Renal pelvis (tissue), 4 donors: Measurements from ENCODE around the gene MSI2. TPM values are rescaled to one million over a fixed set of nuclear protein-coding genes. Genes with fewer than 3 reads are reported as not detected.

Experiments
- DNase-seq: peaks from one replicate; pipeline ENCODE4 v3.0.0-alpha.2; 2013
- polyA plus RNA-seq, 3 donors: library from polyadenylated mRNA; unstranded; fragments of 120-200 nt; gene quantifications; one replicate each; pipeline ENCODE4 v1.2.1, GENCODE V29; 2013; ENCODE audit not compliant: insufficient read length in 3 of 3

The MSI2 gene
- polyA plus RNA-seq, 3 donors, result 79.4 to 105 (median 95.5) TPM

- DNase-seq, result peak; percentile 68
Observed at GRCh38 chr17:57455063-57455914, 199.0 kb downstream of the MSI2 start.

GRCh38 chr17:57456622-57457021, 200.3 kb downstream of the MSI2 start:
- no peak for DNase-seq

- no peak for DNase-seq
Observed at GRCh38 chr17:57457188-57457587, 200.9 kb downstream of the MSI2 start.

- DNase-seq, result no peak
Observed at GRCh38 chr17:57458718-57459285, 202.5 kb downstream of the MSI2 start.

- DNase-seq, result no peak
Observed at GRCh38 chr17:57459286-57459915, 203.1 kb downstream of the MSI2 start.

GRCh38 chr17:57461082-57461481, 204.8 kb downstream of the MSI2 start:
- no peak for DNase-seq

GRCh38 chr17:57462007-57462579, 205.8 kb downstream of the MSI2 start:
- no peak for DNase-seq

GRCh38 chr17:57463103-57463885, 207.0 kb downstream of the MSI2 start:
- DNase-seq, result no peak

- no peak for DNase-seq
Observed at GRCh38 chr17:57464191-57464864, 208.0 kb downstream of the MSI2 start.

- DNase-seq, result no peak
Observed at GRCh38 chr17:57465610-57466009, 209.3 kb downstream of the MSI2 start.

- DNase-seq, result no peak
Observed at GRCh38 chr17:57466017-57466471, 209.7 kb downstream of the MSI2 start.

- DNase-seq, result no peak
Observed at GRCh38 chr17:57466521-57466920, 210.2 kb downstream of the MSI2 start.

GRCh38 chr17:57467226-57467625, 210.9 kb downstream of the MSI2 start:
- DNase-seq, result no peak

GRCh38 chr17:57467801-57468200, 211.5 kb downstream of the MSI2 start:
- no peak for DNase-seq

- no peak for DNase-seq
Observed at GRCh38 chr17:57468932-57469775, 212.8 kb downstream of the MSI2 start.

GRCh38 chr17:57470906-57471305, 214.6 kb downstream of the MSI2 start:
- DNase-seq, result no peak

- DNase-seq, result no peak
Observed at GRCh38 chr17:57471868-57472368, 215.6 kb downstream of the MSI2 start.

- no peak for DNase-seq
Observed at GRCh38 chr17:57475796-57476195, 219.5 kb downstream of the MSI2 start.

GRCh38 chr17:57477522-57478362, 221.4 kb downstream of the MSI2 start:
- no peak for DNase-seq
